GDM1 (cell line): Measurements from ENCODE around the gene FN3K.

Experiments used
- DNase-seq: peaks from one replicate; lab custom pipeline; 2025; lab: John Stamatoyannopoulos, UW

Gene FN3K

GRCh38 chr17:82795615-82796014 lies 60.2 kb downstream of the FN3K start:
- no peak for DNase-seq

GRCh38 chr17:82797061-82797460 lies 61.6 kb downstream of the FN3K start:
- DNase-seq = no peak

GRCh38 chr17:82798752-82799151 lies 63.3 kb downstream of the FN3K start:
- DNase-seq = no peak

GRCh38 chr17:82799591-82799990 lies 64.2 kb downstream of the FN3K start:
- no peak for DNase-seq
